Activated T-helper 1 cell treated with anti-CD3 and anti-CD28 coated beads, Interleukin-12 subunit alpha, Interleukin-12 subunit beta, Interleukin-2, Interleukin-4 antibody, amounts not matched to agents 30 ng/mL and 10 ng/mL and 1 ng/mL, durations not matched to agents 14 hours and 24 hours and 36 hours (primary cell): Measurements from ENCODE around the gene PTCH2. TPM values are rescaled to one million over a fixed set of nuclear protein-coding genes. Genes with fewer than 3 reads are reported as not detected.

Experiments used
- DNase-seq: peaks from one replicate; pipeline ENCODE4 v3.0.0; 2021; ENCODE audit warnings: low spot score
- H3K27ac Mint-ChIP-seq: one replicate; pipeline ENCODE4 v1.8.0; 2021; ENCODE audit warnings: mild to moderate bottlenecking, mixed read lengths
- H3K27me3 Mint-ChIP-seq: one replicate; pipeline ENCODE4 v1.8.0; 2022; ENCODE audit warnings: mild to moderate bottlenecking, moderate library complexity, mixed read lengths; ENCODE audit not compliant: insufficient read depth
- H3K36me3 Mint-ChIP-seq: one replicate; pipeline ENCODE4 v1.8.0; 2021; ENCODE audit warnings: low read depth, mixed read lengths
- H3K4me1 Mint-ChIP-seq: one replicate; pipeline ENCODE4 v1.8.0; 2021; ENCODE audit warnings: low read depth, mixed read lengths
- H3K4me3 Mint-ChIP-seq: one replicate; pipeline ENCODE4 v1.8.0; 2021; ENCODE audit warnings: mild to moderate bottlenecking, moderate library complexity, mixed read lengths
- H3K9me3 Mint-ChIP-seq: one replicate; pipeline ENCODE4 v1.8.0; 2021; ENCODE audit warnings: mixed read lengths
- intact Hi-C: fragments of 100-400 bp; cut with micrococcal nuclease; formaldehyde crosslinking; loops from one replicate; pipeline ENCODE4 v1.15.1; 2024
- total RNA-seq: library from RNA; stranded (reverse); gene quantifications from 2 replicates; pipeline ENCODE4 v1.2.3, GENCODE V29; 2022

The PTCH2 gene
- total RNA-seq, 1 donor from 2014 or later: 1.3 TPM

DNA sequence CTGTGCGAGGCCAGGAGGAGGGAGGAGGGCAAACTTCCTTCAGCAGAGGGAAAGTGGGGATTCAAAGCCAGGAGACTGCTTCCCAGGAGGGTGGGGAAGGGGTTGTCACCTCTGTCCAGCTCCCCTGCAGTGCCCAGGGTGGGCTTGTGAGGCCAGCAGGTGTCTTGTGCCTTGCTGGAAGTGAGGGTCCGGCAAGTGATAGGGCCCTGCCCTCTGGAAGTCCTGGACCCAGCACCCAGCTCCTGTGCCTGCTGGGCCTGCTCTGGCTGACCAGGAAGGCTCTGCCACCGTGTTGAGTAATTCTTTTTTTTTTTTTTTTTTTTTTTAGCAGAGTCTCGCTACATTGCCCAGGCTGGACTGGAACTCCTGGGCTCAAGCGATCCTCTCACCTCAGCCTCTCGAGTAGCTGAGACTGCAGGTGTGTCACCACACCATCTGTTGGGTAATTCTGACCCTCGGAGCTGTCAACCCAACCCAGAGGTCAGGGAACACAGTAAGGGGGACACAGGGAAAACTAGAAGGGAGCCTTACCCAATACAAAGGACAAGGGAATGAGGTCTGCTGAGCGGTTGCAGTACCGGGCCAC is 56.1 kb downstream of the PTCH2 start:
- H3K4me1 Mint-ChIP-seq: peaks cover 32% of the 10 kb centered on the region
- H3K27me3 Mint-ChIP-seq: no peaks in the 10 kb centered on the region
- peak overlapping the region; percentile 80 for H3K4me3 Mint-ChIP-seq
- peak overlapping the region; percentile 66 for H3K27ac Mint-ChIP-seq
- no peak for DNase-seq
- intact Hi-C loops: loop anchor here (1.0 to 10.0 kb wide), 4 partner anchors 12 to 1942 kb away; partner anchors contain the start of genes PLK3, RPS8 and ZNF691
- peaks cover 9% of the 10 kb centered on the region for H3K36me3 Mint-ChIP-seq
- H3K9me3 Mint-ChIP-seq: no peaks in the 10 kb centered on the region

DNA sequence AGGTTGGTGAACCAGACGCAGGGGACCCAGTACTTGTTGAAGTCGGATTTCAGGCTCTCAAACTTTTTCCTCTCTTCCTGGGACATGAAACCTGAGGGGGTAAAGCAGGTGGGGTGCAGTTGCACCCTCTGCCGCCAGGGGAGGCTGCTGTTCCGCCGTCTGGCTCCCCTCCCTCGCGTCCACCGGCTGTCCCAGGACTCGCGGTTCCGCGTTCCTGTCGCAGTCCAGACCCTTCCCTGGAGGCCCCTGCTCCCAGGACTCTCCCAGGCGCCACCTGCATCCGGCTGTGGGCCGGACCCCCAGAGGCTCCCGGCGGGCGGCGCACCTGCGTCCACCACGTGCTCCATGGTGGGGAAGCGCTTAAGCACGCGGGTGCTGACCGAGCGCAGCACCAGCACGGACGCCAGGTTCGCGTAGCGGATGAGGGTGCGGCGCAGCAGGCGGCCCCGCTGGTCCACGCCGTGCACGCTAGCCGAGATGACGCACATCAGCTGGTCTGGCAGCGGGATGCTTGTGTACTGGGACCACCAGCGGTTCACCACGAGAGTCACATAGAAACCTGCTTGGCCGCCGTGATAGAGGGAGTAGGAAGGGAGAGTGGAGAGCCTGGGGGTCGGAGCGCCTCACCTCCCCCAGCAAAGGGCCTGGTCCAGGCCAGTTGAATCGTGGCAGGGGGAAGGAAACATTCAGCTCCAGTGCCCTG is 56.8 kb downstream of the PTCH2 start:
- H3K4me1 Mint-ChIP-seq: peaks cover 37% of the 10 kb centered on the region
- H3K27ac Mint-ChIP-seq: peak overlapping the region; percentile 66
- H3K9me3 Mint-ChIP-seq: no peaks in the 10 kb centered on the region
- H3K4me3 Mint-ChIP-seq: peak overlapping the region; percentile 80
- intact Hi-C loops: loop anchor here (1.0 to 10.0 kb wide), 4 partner anchors 11 to 1941 kb away; partner anchors contain the start of genes PLK3, RPS8 and ZNF691
- peak; percentile 66 for DNase-seq
- peaks cover 12% of the 10 kb centered on the region for H3K36me3 Mint-ChIP-seq
- H3K27me3 Mint-ChIP-seq: no peaks in the 10 kb centered on the region

DNA sequence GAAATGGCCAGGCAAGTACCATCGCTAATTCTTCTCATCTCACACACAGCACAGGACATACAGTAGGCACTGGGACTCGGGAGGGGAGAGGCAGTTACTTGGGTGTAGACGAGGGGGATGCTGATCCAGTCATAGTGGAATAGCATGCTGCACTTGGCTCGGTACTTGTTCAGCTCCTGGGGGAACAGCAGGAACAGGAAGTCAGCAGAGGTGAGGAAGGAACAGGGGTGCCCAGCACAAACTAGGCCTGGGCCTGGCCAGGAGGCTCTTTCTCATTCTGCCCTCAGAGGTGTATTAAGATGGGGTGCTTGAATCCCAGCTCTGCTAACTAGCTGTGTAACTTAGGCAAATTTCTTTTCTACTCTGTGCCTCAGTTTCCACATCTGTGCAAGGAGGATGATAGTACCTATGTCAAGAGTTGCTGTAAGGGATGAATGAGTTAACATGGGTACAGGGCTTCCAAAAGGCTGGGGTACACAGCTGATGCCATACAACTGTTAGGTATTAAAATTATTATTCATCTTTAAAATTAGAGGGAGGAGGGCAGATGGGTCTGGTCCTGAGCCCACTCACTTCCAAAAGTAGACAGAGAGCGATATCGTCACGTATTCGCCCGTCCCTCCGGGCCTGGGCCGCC is 57.4 kb downstream of the PTCH2 start:
- intact Hi-C loops: loop anchor here (1.0 to 10.0 kb wide), 5 partner anchors 10 to 1941 kb away; partner anchors contain the start of genes PLK3, RNU5D-1, RPS8 and ZNF691
- H3K9me3 Mint-ChIP-seq: no peaks in the 10 kb centered on the region
- H3K4me1 Mint-ChIP-seq: peaks cover 42% of the 10 kb centered on the region
- no peak for DNase-seq
- peak overlapping the region; percentile 80 for H3K4me3 Mint-ChIP-seq
- H3K27ac Mint-ChIP-seq: peak overlapping the region; percentile 55
- H3K36me3 Mint-ChIP-seq: peaks cover 18% of the 10 kb centered on the region
- H3K27me3 Mint-ChIP-seq: no peaks in the 10 kb centered on the region

DNA sequence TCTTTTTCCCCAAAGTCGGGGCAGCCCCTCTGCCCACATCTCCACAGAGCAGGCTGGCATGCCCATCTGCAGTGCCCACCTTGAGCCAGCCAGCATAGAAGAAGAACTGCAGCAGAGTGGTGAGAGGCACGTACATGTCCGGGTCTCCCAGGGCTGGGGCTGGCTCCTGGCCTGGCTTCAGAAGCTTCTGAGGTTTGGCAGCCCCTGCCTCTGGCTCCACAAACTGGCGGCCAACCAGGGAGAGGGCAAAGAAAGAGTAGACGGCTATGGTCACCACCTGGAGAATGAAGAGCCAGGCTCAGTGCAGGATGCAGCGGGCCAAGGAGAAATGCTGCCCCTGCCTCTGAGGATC is 58.0 kb downstream of the PTCH2 start:
- intact Hi-C loops: loop anchor here (2.0 to 10.0 kb wide), 2 partner anchors 54 to 1940 kb away; partner anchors contain the start of genes RNU5D-1 and ZNF691
- DNase-seq: no peak
- Mint-ChIP-seq H3K4me1 (peaks cover 42% of the 10 kb centered on the region), H3K9me3 (no peaks in the 10 kb centered on the region), H3K27me3 (no peaks in the 10 kb centered on the region), H3K36me3 (peaks cover 24% of the 10 kb centered on the region), H3K27ac (peak overlapping the region; percentile 55), H3K4me3 (peak overlapping the region; percentile 80)

DNA sequence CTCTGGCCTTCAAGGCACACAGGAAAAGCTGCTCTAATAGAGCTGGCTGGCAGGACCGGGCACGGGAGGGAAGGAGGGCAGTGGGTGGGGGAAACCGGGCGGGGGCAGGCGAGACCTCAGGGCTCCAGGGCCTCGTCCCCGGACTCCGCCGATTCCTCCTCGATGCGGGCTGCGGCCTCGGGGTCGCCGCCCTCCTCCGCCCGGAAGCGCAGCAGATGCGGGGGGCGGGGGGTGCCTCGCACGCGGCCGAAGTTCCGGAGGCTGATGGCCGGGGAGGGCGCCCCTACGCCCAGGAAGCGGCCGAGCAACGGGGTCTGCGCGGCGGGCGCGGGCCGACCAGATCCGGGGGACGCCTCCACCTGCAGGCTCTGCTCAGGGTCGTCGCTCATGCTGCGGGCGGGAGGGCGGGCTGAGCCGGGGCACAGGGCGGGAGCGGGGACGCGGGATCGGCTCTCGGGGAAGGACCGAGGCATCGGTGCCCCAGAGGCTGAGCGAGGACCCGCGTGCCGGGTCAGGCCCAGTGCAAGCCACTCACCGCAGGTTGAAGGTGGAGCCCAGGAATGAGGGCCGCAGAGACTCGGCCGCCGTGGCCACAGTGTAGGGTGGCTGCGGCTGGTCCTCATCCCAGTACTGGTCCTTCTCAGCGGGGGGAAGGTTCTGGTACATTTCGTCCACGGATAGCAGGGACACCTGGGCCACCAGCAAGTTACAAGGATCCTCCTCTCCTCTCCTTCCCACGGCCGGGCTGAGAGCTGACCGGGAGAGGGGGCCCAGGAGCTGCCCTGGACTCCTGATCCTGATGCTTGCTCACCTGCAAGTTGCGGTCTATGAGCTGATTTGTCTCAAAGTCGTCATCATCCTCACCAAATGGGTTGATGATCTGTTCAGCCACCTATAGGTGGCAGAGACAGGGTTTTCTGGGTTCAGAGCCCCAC is 58.7 kb downstream of the PTCH2 start:
- intact Hi-C loops: loop anchor here (2.0 to 10.0 kb wide), 2 partner anchors 54 to 1940 kb away; partner anchors contain the start of genes RNU5D-1 and ZNF691
- H3K27me3 Mint-ChIP-seq: no peaks in the 10 kb centered on the region
- peaks cover 42% of the 10 kb centered on the region for H3K4me1 Mint-ChIP-seq
- peak overlapping the region; percentile 55 for H3K27ac Mint-ChIP-seq
- H3K4me3 Mint-ChIP-seq: peak overlapping the region; percentile 80
- no peaks in the 10 kb centered on the region for H3K9me3 Mint-ChIP-seq
- peaks cover 26% of the 10 kb centered on the region for H3K36me3 Mint-ChIP-seq
- no peak for DNase-seq

DNA sequence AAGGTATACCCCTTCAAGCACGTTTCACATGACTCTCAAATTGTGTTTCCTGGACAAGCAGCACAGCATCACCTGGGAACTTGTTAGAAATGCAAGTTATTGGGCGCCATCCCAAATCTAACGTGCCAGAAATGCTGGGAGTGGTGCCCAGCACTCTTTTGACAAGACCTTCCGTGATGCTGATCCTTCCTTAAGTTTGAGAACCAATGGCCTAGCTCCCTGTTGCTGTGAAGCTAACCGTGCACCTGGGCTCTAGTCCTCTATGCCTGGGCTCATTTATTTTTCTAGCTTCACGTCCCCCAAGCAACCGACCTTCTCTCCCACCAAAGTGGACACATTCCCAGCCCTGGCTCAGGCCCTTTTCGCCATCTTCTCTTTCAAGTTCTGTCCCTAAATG is 59.4 kb downstream of the PTCH2 start:
- Mint-ChIP-seq H3K4me3 (peak overlapping the region; percentile 41), H3K27me3 (no peaks in the 10 kb centered on the region), H3K9me3 (no peaks in the 10 kb centered on the region), H3K27ac (peak overlapping the region; percentile 11), H3K36me3 (peaks cover 31% of the 10 kb centered on the region), H3K4me1 (peaks cover 48% of the 10 kb centered on the region)
- intact Hi-C loops: loop anchor here (2.0 to 10.0 kb wide), 2 partner anchors 53 to 1939 kb away; partner anchors contain the start of genes RNU5D-1 and ZNF691
- no peak for DNase-seq

- DNase-seq: no peak
- Mint-ChIP-seq H3K27me3 (no peaks in the 10 kb centered on the region), H3K4me3 (no peak overlapping the region), H3K27ac (no peak overlapping the region), H3K9me3 (no peaks in the 10 kb centered on the region), H3K36me3 (peaks cover 59% of the 10 kb centered on the region), H3K4me1 (peaks cover 56% of the 10 kb centered on the region)
- intact Hi-C loops: loop anchor here (10.0 kb wide), 1 partner anchor 1936 kb away; the partner anchor contains the start of gene ZNF691
Observed at GRCh38 chr1:44780583-44781121, 62.4 kb downstream of the PTCH2 start.

GRCh38 chr1:44778705-44779576 is 64.1 kb downstream of the PTCH2 start:
- Mint-ChIP-seq H3K9me3 (no peaks in the 10 kb centered on the region), H3K27ac (peak overlapping the region; percentile 81), H3K36me3 (peaks cover 64% of the 10 kb centered on the region), H3K27me3 (no peaks in the 10 kb centered on the region), H3K4me1 (peaks cover 44% of the 10 kb centered on the region), H3K4me3 (peak overlapping the region; percentile 88)
- no peak for DNase-seq
- intact Hi-C loops: loop anchor here (5.0 kb wide), 1 partner anchor 908 kb away; the partner anchor contains the start of genes GPBP1L1 and TMEM69

DNA sequence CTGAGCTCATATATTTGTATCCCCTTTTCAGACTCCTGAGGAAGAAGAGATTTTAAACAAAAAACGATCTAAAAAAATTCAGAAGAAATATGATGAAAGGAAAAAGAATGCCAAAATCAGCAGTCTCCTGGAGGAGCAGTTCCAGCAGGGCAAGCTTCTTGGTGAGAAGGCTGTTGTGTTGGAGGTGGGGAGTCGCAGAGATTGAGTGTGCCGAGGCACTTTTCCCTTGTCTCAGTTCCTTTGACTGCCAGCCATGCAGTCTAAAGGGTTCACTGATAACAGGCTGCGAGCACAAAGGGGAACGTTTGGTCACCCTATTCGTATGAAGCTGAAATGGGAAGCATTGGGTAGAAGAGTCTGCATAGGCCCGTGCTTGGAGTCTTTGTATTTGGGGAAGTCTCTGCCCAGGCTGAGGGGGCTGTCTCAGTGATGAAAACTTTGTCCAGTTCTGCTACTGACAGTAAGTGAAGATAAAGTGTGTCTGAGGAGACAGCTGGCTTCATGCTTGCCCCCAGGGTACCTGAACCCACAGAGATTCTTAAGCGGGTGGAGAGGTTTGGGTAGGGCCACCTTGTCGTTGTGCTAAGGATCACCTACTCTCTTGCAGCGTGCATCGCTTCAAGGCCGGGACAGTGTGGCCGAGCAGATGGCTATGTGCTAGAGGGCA is 65.0 kb downstream of the PTCH2 start:
- H3K27ac Mint-ChIP-seq: peak overlapping the region; percentile 42
- peaks cover 36% of the 10 kb centered on the region for H3K4me1 Mint-ChIP-seq
- no peak for DNase-seq
- no peaks in the 10 kb centered on the region for H3K9me3 Mint-ChIP-seq
- H3K27me3 Mint-ChIP-seq: no peaks in the 10 kb centered on the region
- intact Hi-C loops: loop anchor here (5.0 kb wide), 1 partner anchor 909 kb away; the partner anchor contains the start of genes GPBP1L1 and TMEM69
- peak overlapping the region; percentile 88 for H3K4me3 Mint-ChIP-seq
- peaks cover 63% of the 10 kb centered on the region for H3K36me3 Mint-ChIP-seq

DNA sequence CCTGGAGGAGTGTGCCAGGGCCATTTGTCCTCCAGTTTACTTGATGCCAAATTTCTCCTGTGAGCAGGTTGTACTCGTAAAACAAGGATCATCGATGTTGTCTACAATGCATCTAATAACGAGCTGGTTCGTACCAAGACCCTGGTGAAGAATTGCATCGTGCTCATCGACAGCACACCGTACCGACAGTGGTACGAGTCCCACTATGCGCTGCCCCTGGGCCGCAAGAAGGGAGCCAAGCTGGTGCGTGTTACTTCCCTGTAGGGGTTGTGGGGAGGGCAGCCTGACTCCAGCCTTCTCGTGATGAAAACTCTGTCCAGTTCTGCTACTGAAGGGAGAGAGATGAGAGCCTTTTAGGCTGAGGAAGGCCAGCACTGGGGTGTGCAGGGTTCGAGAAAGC is 65.5 kb downstream of the PTCH2 start:
- H3K4me3 Mint-ChIP-seq: peak overlapping the region; percentile 88
- no peak for DNase-seq
- intact Hi-C loops: loop anchor here (5.0 kb wide), 1 partner anchor 910 kb away; the partner anchor contains the start of genes GPBP1L1 and TMEM69
- H3K27ac Mint-ChIP-seq: peak overlapping the region; percentile 42
- no peaks in the 10 kb centered on the region for H3K9me3 Mint-ChIP-seq
- peaks cover 61% of the 10 kb centered on the region for H3K36me3 Mint-ChIP-seq
- H3K27me3 Mint-ChIP-seq: no peaks in the 10 kb centered on the region
- peaks cover 33% of the 10 kb centered on the region for H3K4me1 Mint-ChIP-seq

GRCh38 chr1:44776730-44777068 is 66.4 kb downstream of the PTCH2 start:
- Mint-ChIP-seq H3K4me1 (peaks cover 33% of the 10 kb centered on the region), H3K9me3 (no peaks in the 10 kb centered on the region), H3K27ac (peak overlapping the region; percentile 91), H3K36me3 (peaks cover 57% of the 10 kb centered on the region), H3K27me3 (no peaks in the 10 kb centered on the region), H3K4me3 (peak overlapping the region; percentile 88)
- intact Hi-C loops: loop anchor here (5.0 kb wide), 1 partner anchor 911 kb away; the partner anchor contains the start of genes GPBP1L1 and TMEM69
- no peak for DNase-seq
